Mesothelial cell of epicardium (in vitro differentiated cells): Measurements from ENCODE around the gene HEMGN. TPM values are rescaled to one million over a fixed set of nuclear protein-coding genes. Genes with fewer than 3 reads are reported as not detected.

ENCODE experiments used
- DNase-seq, 2 experiments: peaks; one replicate each; pipeline ENCODE4 v3.0.0; 2021; ENCODE audit warnings: low spot score in 2 of 2; ENCODE audit not compliant: unreplicated experiment in 2 of 2
- H3K27ac Mint-ChIP-seq: 2 replicates; pipeline ENCODE4 v1.8.0; 2021; ENCODE audit warnings: mixed read lengths
- H3K27me3 Mint-ChIP-seq: 2 replicates; pipeline ENCODE4 v1.8.0; 2021; ENCODE audit warnings: low read depth, mixed read lengths
- H3K36me3 Mint-ChIP-seq: 2 replicates; pipeline ENCODE4 v1.8.0; 2021; ENCODE audit warnings: mixed read lengths
- H3K4me1 Mint-ChIP-seq: 2 replicates; pipeline ENCODE4 v1.8.0; 2021; ENCODE audit warnings: mixed read lengths
- H3K4me3 Mint-ChIP-seq: 2 replicates; pipeline ENCODE4 v1.8.0; 2021; ENCODE audit warnings: mild to moderate bottlenecking, moderate library complexity, mixed read lengths
- H3K9me3 Mint-ChIP-seq: 2 replicates; pipeline ENCODE4 v1.8.0; 2021; ENCODE audit warnings: mixed read lengths
- total RNA-seq: library from RNA; stranded (reverse); gene quantifications from 3 replicates; pipeline ENCODE4 v1.2.1, GENCODE V29; 2021
- TF ChIP-seq, protein P1 (sequence below): fragments of 200-600 bp; sonication (generic); IDR thresholded peaks from one replicate; pipeline ENCODE4 v1.5.0; 2021; ENCODE audit warnings: antibody characterized with exemption; ENCODE audit not compliant: unreplicated experiment

Gene HEMGN
- total RNA-seq, 1 donor from 2014 or later, result not detected

DNA sequence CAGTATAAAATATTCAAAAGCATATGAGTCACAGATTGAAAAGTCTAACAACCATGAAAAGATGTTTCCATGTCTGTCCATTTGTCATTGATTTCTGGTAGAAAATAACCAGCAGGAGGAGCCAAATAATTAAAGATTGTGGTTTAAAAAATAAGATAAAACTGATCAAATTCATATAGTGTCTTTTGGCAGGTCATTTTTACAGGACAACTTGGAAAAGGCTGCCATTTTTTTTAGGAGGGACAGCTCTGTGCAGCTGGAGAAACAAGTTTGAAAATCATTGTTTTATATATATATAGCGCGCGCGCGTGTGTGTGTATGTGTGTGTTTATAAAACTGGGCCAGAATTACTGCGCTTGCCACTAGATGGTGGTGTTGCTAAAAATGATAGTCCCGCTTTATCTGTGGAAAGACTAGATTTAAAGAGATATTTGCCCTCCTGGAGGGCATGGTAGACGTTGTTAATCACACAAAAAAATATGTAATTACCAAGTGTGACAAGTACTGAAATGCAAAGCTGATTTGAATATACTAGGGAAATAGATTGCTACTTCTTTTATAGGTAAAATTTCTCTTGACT is 14.4 kb downstream of the HEMGN start:
- peaks cover 21% of the 10 kb centered on the region for H3K4me1 Mint-ChIP-seq
- peak overlapping the region; percentile 68 for H3K27ac Mint-ChIP-seq
- peak overlapping the region; percentile 81 for H3K4me3 Mint-ChIP-seq
- DNase-seq, result peak; percentile 31 to 63
- H3K9me3 Mint-ChIP-seq, result no peaks in the 10 kb centered on the region
- TF ChIP-seq, protein P1, sequence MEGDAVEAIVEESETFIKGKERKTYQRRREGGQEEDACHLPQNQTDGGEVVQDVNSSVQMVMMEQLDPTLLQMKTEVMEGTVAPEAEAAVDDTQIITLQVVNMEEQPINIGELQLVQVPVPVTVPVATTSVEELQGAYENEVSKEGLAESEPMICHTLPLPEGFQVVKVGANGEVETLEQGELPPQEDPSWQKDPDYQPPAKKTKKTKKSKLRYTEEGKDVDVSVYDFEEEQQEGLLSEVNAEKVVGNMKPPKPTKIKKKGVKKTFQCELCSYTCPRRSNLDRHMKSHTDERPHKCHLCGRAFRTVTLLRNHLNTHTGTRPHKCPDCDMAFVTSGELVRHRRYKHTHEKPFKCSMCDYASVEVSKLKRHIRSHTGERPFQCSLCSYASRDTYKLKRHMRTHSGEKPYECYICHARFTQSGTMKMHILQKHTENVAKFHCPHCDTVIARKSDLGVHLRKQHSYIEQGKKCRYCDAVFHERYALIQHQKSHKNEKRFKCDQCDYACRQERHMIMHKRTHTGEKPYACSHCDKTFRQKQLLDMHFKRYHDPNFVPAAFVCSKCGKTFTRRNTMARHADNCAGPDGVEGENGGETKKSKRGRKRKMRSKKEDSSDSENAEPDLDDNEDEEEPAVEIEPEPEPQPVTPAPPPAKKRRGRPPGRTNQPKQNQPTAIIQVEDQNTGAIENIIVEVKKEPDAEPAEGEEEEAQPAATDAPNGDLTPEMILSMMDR, result peak; percentile 69
- H3K27me3 Mint-ChIP-seq, result peaks cover 40% of the 10 kb centered on the region
- no peaks in the 10 kb centered on the region for H3K36me3 Mint-ChIP-seq

DNA sequence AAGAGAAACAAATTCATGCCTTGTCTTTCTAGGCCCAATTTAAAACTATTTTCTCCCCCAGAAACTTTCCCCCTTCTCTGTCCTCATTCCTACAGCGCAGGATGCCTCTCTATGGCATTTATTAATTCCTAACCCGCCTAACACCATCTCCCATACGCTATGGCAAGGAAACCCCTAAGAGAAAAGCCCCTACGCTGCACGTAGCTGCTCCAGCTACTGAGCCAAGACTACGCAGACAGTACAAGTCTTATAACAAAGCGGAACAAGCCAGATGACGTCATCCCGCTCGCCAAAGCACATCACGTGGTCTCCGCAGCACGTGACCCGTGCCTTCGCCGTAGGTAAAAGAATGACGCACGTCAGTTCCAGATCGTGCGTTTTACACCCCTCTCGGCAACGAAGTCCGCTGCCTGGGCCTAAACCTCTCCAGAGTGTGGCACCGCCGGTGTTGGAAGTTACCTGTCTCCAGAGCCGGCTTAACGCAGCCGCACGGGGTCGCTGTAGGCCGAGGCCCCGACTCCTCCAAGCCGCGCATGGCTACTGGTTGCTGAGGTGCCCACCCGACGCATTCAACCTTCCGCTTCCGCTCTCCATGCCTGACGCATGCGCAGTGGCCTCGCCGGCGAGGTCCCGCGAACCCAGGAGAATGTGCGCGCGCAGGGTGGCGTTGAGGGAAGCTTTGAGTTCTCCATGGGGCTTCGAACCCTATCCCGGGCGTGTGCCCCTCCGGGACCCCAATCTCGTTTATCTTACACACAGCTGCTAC is 15.8 kb downstream of the HEMGN start, which contains the start of gene TRMO:
Gene TRMO (minus strand): TSS at position 542 of the 766 bp plus-strand sequence. CDS start 7 bp downstream, at position 535.
- DNase-seq, result peak; percentile 98
- peak within 1 kb of the TSS; percentile 81 for H3K4me3 Mint-ChIP-seq
- H3K36me3 Mint-ChIP-seq, result no peaks in the 10 kb centered on the region
- H3K9me3 Mint-ChIP-seq, result no peaks in the 10 kb centered on the region
- peak within 1 kb of the TSS; percentile 99 for H3K27ac Mint-ChIP-seq
- H3K4me1 Mint-ChIP-seq, result peaks cover 21% of the 10 kb centered on the region
- H3K27me3 Mint-ChIP-seq, result peaks cover 29% of the 10 kb centered on the region
- TF ChIP-seq, protein P1, result peak; percentile 63

DNA sequence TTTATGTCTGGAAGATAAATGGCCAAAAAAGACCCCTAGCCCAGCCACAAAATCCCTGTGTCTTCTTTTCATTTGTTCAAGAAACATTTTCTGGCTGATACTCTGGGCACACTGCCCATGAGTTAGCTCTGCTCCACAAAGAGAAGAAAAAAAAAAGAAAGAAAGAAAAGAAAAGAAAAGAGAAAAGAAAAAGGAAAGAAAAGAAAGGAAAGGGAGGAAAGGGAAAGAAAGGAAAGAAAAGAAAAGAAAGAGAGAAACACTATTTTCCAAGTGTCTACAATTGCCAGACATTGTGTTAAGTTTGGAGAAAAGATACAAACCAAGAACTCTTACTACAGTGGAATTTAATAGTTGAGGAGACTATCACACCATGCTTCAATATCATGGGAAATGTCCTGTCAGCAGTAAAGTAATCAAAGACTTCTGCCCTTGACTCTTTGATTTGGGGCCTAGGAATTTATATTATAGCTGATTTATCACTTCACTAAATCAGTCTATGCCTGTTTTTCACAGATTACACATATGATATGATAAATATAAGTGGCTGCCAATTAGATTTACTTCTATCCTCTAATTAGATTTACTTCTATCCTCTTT is 18.7 kb downstream of the HEMGN start:
- H3K4me3 Mint-ChIP-seq, result no peak overlapping the region
- TF ChIP-seq, protein P1, result no peak
- peaks cover 5% of the 10 kb centered on the region for H3K27me3 Mint-ChIP-seq
- no peaks in the 10 kb centered on the region for H3K9me3 Mint-ChIP-seq
- no peak overlapping the region for H3K27ac Mint-ChIP-seq
- H3K4me1 Mint-ChIP-seq, result peaks cover 21% of the 10 kb centered on the region
- DNase-seq, result no peak
- peaks cover 3% of the 10 kb centered on the region for H3K36me3 Mint-ChIP-seq

DNA sequence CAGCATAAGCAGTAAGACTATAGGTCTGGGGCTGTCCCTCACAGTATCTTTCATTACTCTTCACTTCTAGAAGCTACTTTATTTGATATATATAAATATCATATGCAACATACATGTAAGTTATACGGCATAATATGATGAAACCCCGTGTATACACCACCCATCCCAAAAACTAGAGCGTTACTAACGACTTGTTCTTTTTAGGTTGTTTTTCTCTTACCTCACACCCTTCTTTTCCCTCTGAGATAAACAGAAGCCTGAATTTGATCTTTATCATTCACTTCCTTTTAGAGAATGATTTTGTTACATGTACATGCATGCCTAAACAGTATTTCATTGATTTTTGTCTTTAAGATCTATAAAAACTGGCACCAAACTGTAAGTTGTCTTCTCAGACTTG is 19.4 kb downstream of the HEMGN start:
- no peak for DNase-seq
- Mint-ChIP-seq H3K36me3 (peaks cover 3% of the 10 kb centered on the region), H3K9me3 (no peaks in the 10 kb centered on the region), H3K4me3 (no peak overlapping the region), H3K27ac (no peak overlapping the region), H3K4me1 (peaks cover 18% of the 10 kb centered on the region), H3K27me3 (no peaks in the 10 kb centered on the region)
- TF ChIP-seq, protein P1, result no peak

DNA sequence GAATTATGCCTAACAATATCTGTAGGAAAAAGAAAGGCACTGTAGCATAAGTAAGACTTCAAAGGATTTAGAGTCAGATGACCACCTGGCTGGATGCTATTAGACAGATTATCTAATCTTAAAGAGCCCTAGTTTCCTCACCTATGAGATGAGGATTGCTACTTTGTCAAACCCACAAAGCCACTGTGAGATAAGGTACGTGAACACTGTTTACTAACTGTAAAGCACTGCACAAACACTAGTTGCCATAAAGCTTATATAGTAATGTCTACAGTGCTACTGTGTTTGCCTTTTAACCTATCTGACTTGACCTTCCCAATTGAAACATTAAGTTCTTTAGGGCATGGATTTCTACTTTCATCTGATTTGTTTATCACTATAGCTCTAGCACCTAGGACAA is 26.0 kb downstream of the HEMGN start:
- Mint-ChIP-seq H3K27ac (no peak overlapping the region), H3K4me3 (no peak overlapping the region), H3K9me3 (no peaks in the 10 kb centered on the region), H3K27me3 (no peaks in the 10 kb centered on the region), H3K36me3 (peaks cover 20% of the 10 kb centered on the region), H3K4me1 (no peaks in the 10 kb centered on the region)
- TF ChIP-seq, protein P1, result no peak
- DNase-seq, result no peak
